Colon (tissue), 2 donors: Measurements from ENCODE around the gene MANBA.
"Not testable (repeated sequence)": the region's sequence is repeated elsewhere in the genome, so short reads cannot be mapped to it uniquely, and the experiment has no call there.

Source experiments
- FAIRE-seq: peaks from 2 replicates; lab custom pipeline; 2012; peaks lifted over from hg19 to GRCh38; lab: Jason Lieb, UNC
- donor health status: control.
- donor health status: control.

MANBA gene

GRCh38 chr4:102761906-102762305 is 1.1 kb upstream of the MANBA start:
- no peak for FAIRE-seq

DNA sequence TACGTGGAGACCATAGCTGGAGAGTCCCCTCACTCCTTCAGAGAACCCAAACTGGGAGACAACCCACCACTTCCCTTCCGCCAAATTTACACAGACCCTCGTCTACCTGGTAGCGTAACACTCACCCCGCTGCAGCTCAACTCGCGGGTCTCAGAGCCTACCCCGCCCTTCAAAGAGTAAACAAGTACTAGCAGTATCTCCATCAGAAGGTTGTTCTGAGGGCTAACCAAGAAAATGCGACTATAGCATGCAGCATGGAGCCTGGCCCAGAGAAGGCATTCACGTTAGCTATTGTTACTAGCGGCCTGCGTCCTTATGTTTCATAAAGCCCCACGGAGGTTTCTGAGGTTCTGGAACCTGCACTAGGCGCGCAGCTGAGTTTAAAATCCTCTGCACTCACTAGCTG is 531 bp upstream of the MANBA start:
- FAIRE-seq, result no peak

DNA sequence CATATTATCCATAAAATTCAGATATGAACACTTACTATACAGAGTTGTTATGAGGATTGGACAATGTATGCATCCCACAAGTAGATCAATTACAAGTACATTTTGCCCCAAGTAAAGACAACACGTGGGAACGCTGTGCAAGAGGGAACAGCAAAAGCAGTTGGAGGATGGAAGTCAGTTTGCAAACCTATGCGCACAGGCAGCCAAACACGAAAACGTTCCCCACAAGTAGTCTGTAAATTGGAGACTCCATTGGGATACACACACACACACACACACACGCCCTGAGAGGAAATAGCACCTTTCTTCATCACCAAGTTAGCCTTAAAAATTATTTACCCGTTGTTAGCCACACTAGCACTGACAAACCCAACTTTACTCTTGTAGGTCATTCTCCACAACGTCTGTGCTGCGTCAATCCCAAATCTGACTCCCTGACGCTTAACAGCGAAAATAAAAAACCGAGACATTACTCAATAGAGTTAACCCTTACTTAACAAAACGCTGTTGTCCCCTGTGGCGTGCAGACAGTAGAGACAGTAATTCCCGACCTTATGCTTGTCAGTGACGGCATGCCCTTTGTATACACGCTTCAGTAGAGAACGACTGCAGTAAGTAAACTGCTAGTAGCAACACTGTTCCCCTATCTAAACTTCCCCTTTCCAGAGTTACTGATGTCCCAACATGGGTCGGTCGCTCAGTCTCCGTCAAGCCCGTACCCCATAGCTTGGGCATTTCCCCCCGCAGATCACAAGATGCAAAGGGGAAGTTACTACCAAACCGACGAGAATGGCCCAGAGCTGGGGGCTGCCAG is 730 bp downstream of the MANBA start:
- no peak for FAIRE-seq

DNA sequence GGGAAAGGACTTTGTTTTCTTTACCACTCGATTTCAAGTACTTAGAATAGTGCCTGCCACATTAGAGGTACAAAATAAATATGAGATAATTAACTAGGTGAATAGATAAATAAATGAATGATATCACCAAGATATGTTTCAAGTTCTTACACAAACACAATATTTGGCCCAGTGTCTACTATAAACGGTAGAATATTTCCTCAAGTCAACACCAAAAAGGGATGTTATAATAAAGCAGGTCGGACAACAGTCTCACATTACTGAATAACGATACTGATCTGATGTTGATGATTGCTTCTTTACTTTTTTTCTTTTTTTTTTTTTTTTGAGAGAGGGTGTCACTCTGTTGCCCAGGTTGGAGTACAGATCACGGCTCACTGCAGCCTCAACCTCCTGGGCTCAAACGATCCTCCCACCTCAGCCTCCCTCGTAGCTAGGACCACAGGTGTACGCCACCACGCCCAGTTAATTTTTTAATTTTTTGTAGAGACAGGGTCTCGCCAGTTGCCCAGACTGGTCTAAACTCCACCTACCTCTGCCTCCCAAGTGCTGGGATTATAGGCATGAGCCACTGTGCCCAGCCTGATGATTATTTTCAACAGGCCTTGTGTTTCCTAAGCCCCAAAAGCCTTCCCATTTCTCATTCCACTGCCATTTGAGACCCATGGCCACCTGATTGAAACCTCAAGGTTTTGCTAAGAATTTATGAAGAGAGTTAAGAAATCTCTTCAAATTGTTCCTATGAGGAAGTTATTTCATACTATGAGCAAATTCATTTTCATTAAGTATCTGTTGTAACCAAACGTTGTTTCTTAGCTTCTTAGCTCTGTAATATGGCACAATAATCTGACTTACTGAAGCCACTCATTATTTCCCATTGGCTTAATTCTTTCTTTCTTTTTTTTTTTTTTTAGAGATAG is 2.3 kb downstream of the MANBA start:
- FAIRE-seq, result no peak

GRCh38 chr4:102757681-102758080 is 3.1 kb downstream of the MANBA start:
- no peak for FAIRE-seq

DNA sequence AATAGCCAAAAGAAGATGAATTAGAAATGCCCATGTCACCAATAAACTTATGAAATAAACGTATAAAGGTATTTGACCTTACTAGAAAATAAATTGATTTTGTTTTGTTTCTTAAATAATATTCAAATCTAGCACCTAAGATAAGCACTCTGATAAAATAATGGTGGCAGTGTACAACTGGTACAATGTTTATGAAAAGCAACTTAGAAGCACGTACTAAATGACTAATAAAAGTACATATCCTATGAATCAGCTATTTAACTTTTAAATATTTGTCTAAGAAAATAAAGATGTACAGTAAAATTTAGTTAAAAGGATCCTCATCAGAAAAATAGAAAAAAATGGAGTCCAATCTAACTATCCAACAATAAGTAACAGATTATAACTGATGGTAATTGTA is 6.7 kb downstream of the MANBA start:
- FAIRE-seq, result peak; percentile 24

GRCh38 chr4:102751941-102752340 is 8.8 kb downstream of the MANBA start:
- no peak for FAIRE-seq

- not testable (repeated sequence) for FAIRE-seq
Measured at GRCh38 chr4:102743352-102743751, 17.4 kb downstream of the MANBA start.

GRCh38 chr4:102738802-102739201 is 22.0 kb downstream of the MANBA start:
- FAIRE-seq, result not testable (repeated sequence)

DNA sequence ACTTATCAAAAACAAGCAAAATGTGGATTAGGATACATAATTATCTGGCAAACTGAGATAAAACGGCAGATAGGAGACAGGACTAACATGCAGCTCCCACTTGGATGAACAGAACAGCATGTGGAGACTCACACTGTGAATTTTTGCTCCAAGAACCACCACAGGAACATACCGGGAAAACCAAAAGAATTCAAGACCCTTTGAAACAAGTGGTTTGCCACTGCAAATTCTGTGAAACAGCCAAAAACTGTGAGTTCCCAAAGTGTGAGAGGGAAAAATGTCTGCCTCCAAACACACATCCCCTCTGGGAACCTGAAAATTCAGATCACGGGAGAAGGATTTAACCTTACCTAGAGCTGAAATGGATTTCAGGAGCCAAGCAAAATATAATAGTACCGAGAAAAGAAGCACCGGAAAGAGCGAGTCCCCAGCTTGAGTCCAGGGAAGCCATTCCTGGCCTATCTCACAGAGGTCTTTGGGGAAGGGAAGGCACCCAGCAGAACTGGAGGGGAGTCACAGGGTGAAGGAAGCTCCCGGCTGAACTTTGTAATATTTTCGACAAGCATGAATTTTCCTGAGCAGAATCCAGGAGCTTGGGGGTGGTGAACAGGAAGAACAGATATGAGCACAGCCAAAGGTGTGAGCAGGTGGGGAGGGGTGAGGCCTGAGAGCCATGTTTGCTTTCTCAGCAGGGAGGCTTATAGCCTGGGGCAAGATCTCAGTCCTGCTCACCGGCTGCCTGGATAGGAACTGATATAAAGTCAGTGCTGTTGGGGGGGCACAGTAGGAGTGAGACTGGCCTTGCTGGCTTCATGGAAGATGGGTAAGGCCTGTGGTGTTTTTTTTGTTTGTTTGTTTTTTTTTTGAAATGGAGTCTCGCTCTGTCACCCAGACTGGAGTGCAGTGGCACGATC is 23.9 kb downstream of the MANBA start:
- FAIRE-seq, result no peak

DNA sequence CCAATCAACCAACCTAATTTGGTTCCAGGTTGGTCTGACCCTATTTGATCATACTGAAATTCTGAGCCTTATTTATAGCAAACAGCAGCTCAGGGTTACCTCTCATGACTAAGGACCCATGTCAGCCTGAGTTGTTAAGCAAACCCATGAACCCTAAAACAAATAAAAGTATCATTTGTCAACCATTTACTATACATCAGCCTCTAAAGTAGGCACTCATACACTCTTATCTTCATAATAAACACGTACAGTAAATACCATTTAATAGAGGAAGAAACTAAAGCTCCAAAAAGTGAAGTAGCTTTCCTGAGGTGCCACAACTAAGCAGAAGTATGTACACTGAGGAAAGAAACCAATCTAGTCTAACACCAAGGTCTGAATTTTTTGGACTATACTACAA is 25.2 kb downstream of the MANBA start:
- FAIRE-seq, result no peak

DNA sequence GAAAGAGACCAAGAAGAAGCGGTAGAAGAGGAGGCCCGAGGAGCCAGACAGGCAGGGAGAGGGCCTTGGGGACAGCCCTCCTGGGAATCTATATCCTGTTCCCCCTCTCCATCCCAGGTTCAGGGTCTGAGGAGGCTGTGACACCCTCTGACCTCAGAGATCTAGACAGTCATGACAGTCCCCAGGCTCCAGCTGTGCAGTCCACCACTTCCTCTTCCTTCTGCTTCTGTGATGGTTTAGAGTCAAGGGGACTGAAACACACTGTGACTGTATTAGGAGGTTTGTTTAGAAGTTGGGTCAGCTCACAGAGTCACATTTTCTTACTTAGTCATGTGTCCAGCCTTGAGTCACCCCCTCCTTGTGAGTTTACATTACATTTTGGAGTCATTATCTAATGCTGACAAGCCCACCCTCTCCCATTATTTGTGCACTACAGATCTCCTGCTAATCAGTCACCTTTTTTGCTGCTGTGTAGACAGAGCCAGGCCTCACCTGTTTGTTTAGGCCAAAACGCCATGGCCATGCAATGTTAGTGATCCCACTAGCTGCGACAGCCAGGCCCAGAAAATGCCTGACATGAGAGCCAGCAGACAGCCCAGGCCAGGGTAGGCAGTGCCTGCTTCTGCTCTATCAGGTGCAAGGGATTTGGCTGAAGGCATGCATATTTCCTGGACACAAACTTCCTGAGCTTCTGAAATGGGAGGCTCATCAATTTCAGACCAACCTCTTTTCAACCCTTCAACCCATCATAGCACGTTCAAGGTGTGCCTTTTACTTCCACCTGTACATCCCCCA is 26.0 kb downstream of the MANBA start:
- FAIRE-seq, result no peak

DNA sequence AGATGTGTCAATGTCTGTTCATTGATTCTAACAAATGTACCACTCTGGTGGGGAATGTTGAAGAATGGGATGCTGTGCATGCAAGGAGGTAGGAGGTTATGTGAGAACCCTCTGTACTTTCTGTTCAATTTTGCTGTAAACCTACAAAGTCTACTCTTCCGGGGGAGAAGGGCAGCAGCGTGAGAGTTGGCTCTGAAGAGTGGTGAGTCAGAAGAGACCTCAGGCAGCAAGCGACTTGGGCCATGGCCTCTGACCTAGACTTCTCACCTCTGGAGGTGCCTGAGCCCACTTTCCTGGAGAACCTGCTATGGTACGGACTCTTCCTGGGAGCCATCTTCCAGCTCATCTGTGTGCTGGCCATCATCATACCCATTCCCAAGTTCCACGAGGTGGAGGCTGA is 26.7 kb downstream of the MANBA start:
- no peak for FAIRE-seq

DNA sequence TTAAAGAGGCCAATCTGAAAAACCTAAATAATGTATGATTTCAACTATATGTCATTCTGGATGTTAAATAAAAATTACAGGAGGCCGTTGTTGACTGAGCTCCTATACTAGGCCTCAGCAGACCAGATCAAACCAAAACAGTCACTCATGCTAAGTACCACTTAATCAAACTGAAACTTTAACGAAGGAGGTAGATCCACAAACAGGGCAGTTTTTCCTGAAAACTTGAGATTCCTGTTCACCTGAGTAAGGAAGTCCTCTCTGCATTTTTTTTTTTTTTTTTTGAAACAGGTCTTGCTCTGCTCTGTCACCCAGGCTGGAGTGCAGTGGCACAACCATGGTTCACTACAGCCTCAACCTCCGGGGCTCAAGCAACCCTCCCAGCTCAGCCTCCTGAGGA is 27.7 kb downstream of the MANBA start:
- no peak for FAIRE-seq

- FAIRE-seq, result no peak
Measured at GRCh38 chr4:102732678-102733077, 28.1 kb downstream of the MANBA start.

GRCh38 chr4:102730968-102731533 is 29.7 kb downstream of the MANBA start:
- FAIRE-seq, result no peak

DNA sequence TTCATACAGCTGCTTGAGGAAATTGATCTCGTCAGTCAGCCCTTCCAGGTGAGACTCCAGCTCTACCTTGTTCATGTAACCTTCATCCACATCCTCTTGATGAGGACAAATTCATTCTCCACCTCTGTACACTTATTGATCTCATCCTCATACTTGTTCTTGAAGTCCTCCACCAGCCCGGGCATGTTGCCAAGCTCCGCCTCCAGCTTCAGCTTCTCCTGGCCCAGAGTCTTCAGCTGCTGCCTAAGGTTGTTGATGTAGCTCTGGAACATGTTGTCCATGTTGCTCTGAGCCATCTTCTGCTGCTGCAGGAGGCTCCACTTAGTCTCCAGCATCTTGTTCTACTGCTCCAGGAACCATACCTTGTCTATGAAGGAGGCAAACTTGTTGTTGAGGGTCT is 31.3 kb downstream of the MANBA start:
- not testable (repeated sequence) for FAIRE-seq

DNA sequence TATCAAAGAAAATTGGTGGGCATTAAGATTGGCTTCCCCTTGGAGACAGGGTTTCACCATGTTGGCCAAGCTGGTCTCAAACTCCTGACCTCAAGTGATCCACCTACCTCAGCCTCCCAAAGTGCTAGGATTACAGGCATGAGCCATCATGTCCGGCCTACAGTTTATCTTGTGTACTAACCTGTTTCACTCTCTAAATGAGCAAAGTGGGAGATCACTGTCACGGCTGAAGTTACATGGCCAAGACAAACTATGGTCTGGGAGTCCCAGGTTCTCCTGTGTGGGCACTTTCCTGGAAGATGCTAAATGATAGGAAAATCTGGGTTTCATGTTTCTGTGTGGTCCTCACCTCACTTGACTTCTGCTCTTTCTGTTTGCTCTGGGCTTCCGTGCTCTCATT is 33.8 kb downstream of the MANBA start:
- not testable (repeated sequence) for FAIRE-seq

GRCh38 chr4:102726068-102726467 is 34.7 kb downstream of the MANBA start:
- FAIRE-seq, result no peak

- FAIRE-seq, result no peak
Measured at GRCh38 chr4:102725229-102725628, 35.5 kb downstream of the MANBA start.

DNA sequence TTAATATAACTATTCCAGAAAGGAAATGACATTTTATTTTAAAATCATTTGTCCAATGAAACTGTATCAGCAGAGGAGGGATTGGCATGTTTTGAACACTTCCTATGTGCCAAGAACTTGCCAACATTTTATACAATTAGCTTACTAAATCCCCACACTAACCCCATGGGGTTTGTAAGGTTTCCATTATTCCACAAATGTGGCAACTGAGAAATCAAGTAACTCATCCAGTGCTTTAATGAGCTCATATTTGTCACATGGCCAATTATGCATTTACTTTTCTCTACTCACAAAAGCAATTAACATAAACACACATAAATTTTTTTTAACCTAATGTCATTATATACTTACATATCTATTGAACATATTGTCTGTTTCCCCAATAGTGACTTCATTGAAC is 37.3 kb downstream of the MANBA start:
- FAIRE-seq, result no peak
